Right ventricle myocardium superior (tissue), 1 donor: Measurements from ENCODE around the gene PIF1. TPM values are rescaled to one million over a fixed set of nuclear protein-coding genes. Genes with fewer than 3 reads are reported as not detected.

Source experiments
- ATAC-seq: fragments of 200-7000 bp; cut with Tn5 transposase; one replicate; pipeline ENCODE4 v1.9.1; 2020; ENCODE audit warnings: mild to moderate bottlenecking; ENCODE audit not compliant: poor library complexity
- DNase-seq: peaks from one replicate; pipeline ENCODE4 v3.0.0-alpha.2; 2020
- intact Hi-C: fragments of 100-400 bp; cut with DNase I; formaldehyde crosslinking; loops from one replicate; pipeline ENCODE4 v1.11.2; 2022
- total RNA-seq: library from RNA; stranded (reverse); fragmentation: NEBNext Ultra II Directional; extraction: Animal tissue kit (Norgen Biotek cat#: 25700); gene quantifications from one replicate; pipeline ENCODE4 v1.2.1, GENCODE V29; 2021
- donor health status: DM: no; HTN: yes; CAD: no; lungs with severe emphysema.

PIF1 gene
- total RNA-seq, 1 donor from 2014 or later, result 0.35 TPM

- ATAC-seq, result peak; percentile 28
- intact Hi-C loops, result no loop called here
- no peak for DNase-seq
These were observed 41.7 kb downstream of the PIF1 start for GRCh38 chr15:64783796-64784195.

- ATAC-seq (no peak), DNase-seq (no peak)
- intact Hi-C loops, result no loop called here
These were observed 42.7 kb downstream of the PIF1 start for GRCh38 chr15:64782751-64783150.

- intact Hi-C loops, result no loop called here
- ATAC-seq, result no peak
- DNase-seq, result no peak
These were observed 44.1 kb downstream of the PIF1 start for GRCh38 chr15:64781299-64781698.

- ATAC-seq (no peak), DNase-seq (no peak)
- intact Hi-C loops, result no loop called here
These were observed 44.8 kb downstream of the PIF1 start for GRCh38 chr15:64780600-64781156.

- DNase-seq, result no peak
- intact Hi-C loops, result no loop called here
- ATAC-seq, result no peak
These were observed 45.8 kb downstream of the PIF1 start for GRCh38 chr15:64779630-64780029.

- ATAC-seq (no peak), DNase-seq (no peak)
- intact Hi-C loops, result no loop called here
These were observed 46.4 kb downstream of the PIF1 start for GRCh38 chr15:64779024-64779423.

GRCh38 chr15:64776402-64776786 is 49.1 kb downstream of the PIF1 start:
- intact Hi-C loops, result no loop called here
- no peak for ATAC-seq

GRCh38 chr15:64775551-64776401 is 49.7 kb downstream of the PIF1 start, which contains the start of gene RBPMS2:
Gene RBPMS2, minus strand, starts transcription at chr15:64775589. Its CDS starts 270 bp downstream, at chr15:64775319.
- peak; percentile 52 for DNase-seq
- peak; percentile 63 for ATAC-seq
- intact Hi-C loops, result no loop called here

More at GRCh38 chr15:64776402-64776786, 49.1 kb downstream of the PIF1 start:
- DNase-seq, result no peak

- DNase-seq, result peak; percentile 54
- intact Hi-C loops, result no loop called here
- peak; percentile 45 for ATAC-seq
These were observed 50.6 kb downstream of the PIF1 start for GRCh38 chr15:64774629-64775493.

GRCh38 chr15:64774037-64774628 is 51.3 kb downstream of the PIF1 start:
- no peak for DNase-seq

GRCh38 chr15:64773606-64774005 is 51.8 kb downstream of the PIF1 start:
- DNase-seq (no peak), ATAC-seq (no peak)
- intact Hi-C loops, result no loop called here

More at GRCh38 chr15:64774037-64774628, 51.3 kb downstream of the PIF1 start:
- peak; percentile 40 for ATAC-seq
- intact Hi-C loops, result no loop called here

- ATAC-seq (no peak), DNase-seq (no peak)
- intact Hi-C loops, result no loop called here
These were observed 52.5 kb downstream of the PIF1 start for GRCh38 chr15:64772964-64773363.

GRCh38 chr15:64772488-64772887 is 53.0 kb downstream of the PIF1 start:
- DNase-seq (no peak), ATAC-seq (no peak)
- intact Hi-C loops, result no loop called here

GRCh38 chr15:64770626-64771025 is 54.8 kb downstream of the PIF1 start:
- DNase-seq (no peak), ATAC-seq (no peak)
- intact Hi-C loops, result no loop called here

- no peak for ATAC-seq
- intact Hi-C loops, result no loop called here
- no peak for DNase-seq
These were observed 58.2 kb downstream of the PIF1 start for GRCh38 chr15:64767203-64767602.

- intact Hi-C loops, result no loop called here
These were observed 59.4 kb downstream of the PIF1 start for GRCh38 chr15:64766058-64766457.

More at GRCh38 chr15:64766058-64766457, 59.4 kb downstream of the PIF1 start:
- no peak for ATAC-seq
- no peak for DNase-seq
